ENCODE measurements around the gene CCNY.

Gene CCNY

GRCh38 chr10:35493196-35494118 lies 157.1 kb downstream of the CCNY start:
- Histone ChIP-seq H3K79me2 (ENCODE audit: low read length) (no peaks in the 10 kb centered on the region), H3K4me2 (ENCODE audit: low read length) (no peak overlapping the region)

GRCh38 chr10:35495521-35496119 lies 159.3 kb downstream of the CCNY start:
- peaks cover 21% of the 10 kb centered on the region for H3K4me1 ChIP-seq (ENCODE audit: low read length)
- no peaks in the 10 kb centered on the region for H3K9me3 ChIP-seq (ENCODE audit: insufficient read depth, low read length)
- H3K27me3 ChIP-seq (ENCODE audit: low read depth, low read length), result no peaks in the 10 kb centered on the region
- no peaks in the 10 kb centered on the region for H3K36me3 ChIP-seq (replicated peaks; ENCODE audit: low read depth, low read length)
- no peak overlapping the region for H3K27ac ChIP-seq (ENCODE audit: low read length)
- H3K4me3 ChIP-seq (ENCODE audit: low read length), result no peak overlapping the region
- H3K79me2 ChIP-seq (ENCODE audit: low read length), result no peaks in the 10 kb centered on the region
- peak overlapping the region; percentile 38 for H3K4me2 ChIP-seq (ENCODE audit: low read length)
- H4K20me1 ChIP-seq (ENCODE audit: insufficient read depth, low read length), result peaks cover 22% of the 10 kb centered on the region
- no peak overlapping the region for H2AFZ ChIP-seq (ENCODE audit: low read depth, low read length)
- no peak overlapping the region for H3K9ac ChIP-seq (ENCODE audit: low read length)
- TF ChIP-seq CTCF (IDR thresholded peaks at IDR 0.05; ENCODE audit: low read depth, low read length) (no peak), EZH2phosphoT487 (IDR thresholded peaks at IDR 0.05; ENCODE audit: low read depth) (no peak)

More at GRCh38 chr10:35493196-35494118, 157.1 kb downstream of the CCNY start:
- Histone ChIP-seq H3K27ac (ENCODE audit: low read length) (no peak overlapping the region), H3K4me3 (ENCODE audit: low read length) (no peak overlapping the region), H3K9ac (ENCODE audit: low read length) (no peak overlapping the region), H4K20me1 (ENCODE audit: insufficient read depth, low read length) (peaks cover 18% of the 10 kb centered on the region; the same call in 1 of the 2 replicates), H3K4me1 (ENCODE audit: low read length) (peaks cover 16% of the 10 kb centered on the region), H3K27me3 (ENCODE audit: low read depth, low read length) (no peaks in the 10 kb centered on the region), H3K9me3 (ENCODE audit: insufficient read depth, low read length) (no peaks in the 10 kb centered on the region), H2AFZ (ENCODE audit: low read depth, low read length) (no peak overlapping the region), H3K36me3 (replicated peaks; ENCODE audit: low read depth, low read length) (no peaks in the 10 kb centered on the region)
- TF ChIP-seq CTCF (IDR thresholded peaks at IDR 0.05; ENCODE audit: low read depth, low read length), result no peak
- TF ChIP-seq EZH2phosphoT487 (IDR thresholded peaks at IDR 0.05; ENCODE audit: low read depth), result no peak

DNA sequence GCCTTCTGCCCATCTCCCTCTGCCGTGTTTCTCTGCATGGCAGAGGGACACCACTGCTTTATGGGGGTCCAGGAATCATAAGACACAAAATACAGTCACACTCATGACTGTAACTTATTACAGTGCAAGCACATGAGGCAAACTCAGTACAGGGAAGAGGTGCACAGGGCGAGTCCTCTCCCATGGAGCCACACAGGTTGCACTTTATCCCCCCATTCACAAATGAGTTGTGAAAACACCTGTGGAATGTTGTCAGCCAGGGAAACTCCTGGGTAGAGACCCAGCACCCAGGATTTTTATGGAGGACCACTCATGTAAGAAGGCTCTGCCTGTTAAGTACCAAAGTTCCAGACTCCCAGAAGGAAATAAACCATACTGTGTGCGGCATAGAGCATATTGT lies 161.6 kb downstream of the CCNY start:
- Histone ChIP-seq H3K9me3 (ENCODE audit: insufficient read depth, low read length) (no peaks in the 10 kb centered on the region), H3K4me3 (ENCODE audit: low read length) (no peak overlapping the region), H4K20me1 (ENCODE audit: insufficient read depth, low read length) (peaks cover 19% of the 10 kb centered on the region), H3K27me3 (ENCODE audit: low read depth, low read length) (no peaks in the 10 kb centered on the region), H3K4me2 (ENCODE audit: low read length) (no peak overlapping the region), H2AFZ (ENCODE audit: low read depth, low read length) (no peak overlapping the region), H3K4me1 (ENCODE audit: low read length) (peaks cover 21% of the 10 kb centered on the region), H3K9ac (ENCODE audit: low read length) (no peak overlapping the region), H3K27ac (ENCODE audit: low read length) (no peak overlapping the region), H3K79me2 (ENCODE audit: low read length) (no peaks in the 10 kb centered on the region), H3K36me3 (replicated peaks; ENCODE audit: low read depth, low read length) (no peaks in the 10 kb centered on the region)
- TF ChIP-seq CTCF (IDR thresholded peaks at IDR 0.05; ENCODE audit: low read depth, low read length) (no peak), EZH2phosphoT487 (IDR thresholded peaks at IDR 0.05; ENCODE audit: low read depth) (no peak)

DNA sequence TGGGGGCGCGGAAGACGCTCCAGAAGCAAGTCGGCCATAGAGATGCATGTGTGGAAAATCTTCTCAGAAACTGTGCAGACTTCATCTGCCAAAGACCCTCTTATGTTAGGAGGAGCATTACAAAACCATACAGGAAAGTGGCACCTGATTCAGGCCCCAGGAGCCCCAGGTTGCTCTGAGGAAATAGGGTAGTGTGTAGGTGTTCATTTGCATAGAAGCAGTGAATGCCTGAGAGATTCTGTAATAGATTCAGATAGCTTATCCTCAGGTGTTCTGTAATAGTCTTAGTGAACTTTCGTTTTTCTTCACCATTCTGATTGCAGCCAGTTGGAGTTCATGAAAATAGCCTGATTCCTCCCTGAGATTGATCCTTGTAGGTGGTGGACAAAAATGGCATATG lies 162.4 kb downstream of the CCNY start:
- Histone ChIP-seq H3K27ac (ENCODE audit: low read length) (no peak overlapping the region), H3K36me3 (replicated peaks; ENCODE audit: low read depth, low read length) (no peaks in the 10 kb centered on the region), H3K9ac (ENCODE audit: low read length) (no peak overlapping the region), H3K9me3 (ENCODE audit: insufficient read depth, low read length) (no peaks in the 10 kb centered on the region), H3K27me3 (ENCODE audit: low read depth, low read length) (no peaks in the 10 kb centered on the region), H3K4me1 (ENCODE audit: low read length) (peaks cover 21% of the 10 kb centered on the region), H4K20me1 (ENCODE audit: insufficient read depth, low read length) (peaks cover 19% of the 10 kb centered on the region), H2AFZ (ENCODE audit: low read depth, low read length) (no peak overlapping the region), H3K4me2 (ENCODE audit: low read length) (no peak overlapping the region), H3K79me2 (ENCODE audit: low read length) (no peaks in the 10 kb centered on the region), H3K4me3 (ENCODE audit: low read length) (no peak overlapping the region)
- no peak for TF ChIP-seq EZH2phosphoT487 (IDR thresholded peaks at IDR 0.05; ENCODE audit: low read depth)

All from OCI-LY3 (cell line).